Smooth muscle cell (in vitro differentiated cells): ENCODE data around the gene BASP1. TPM values are rescaled to one million over a fixed set of nuclear protein-coding genes. Genes with fewer than 3 reads are reported as not detected.

Experiments
- DNase-seq: peaks from one replicate; lab custom pipeline; 2025; ENCODE audit not compliant: unreplicated experiment; lab: John Stamatoyannopoulos, UW
- H2AFZ ChIP-seq: fragments of 200-600 bp; sonication (generic); 2 replicates; pipeline ENCODE4 v1.6.0; 2016; ENCODE audit warnings: antibody characterized with exemption, low read depth, mild to moderate bottlenecking
- H3F3A ChIP-seq: fragments of 200-600 bp; sonication (generic); 2 replicates; pipeline ENCODE4 v1.6.0; 2017; ENCODE audit warnings: antibody characterized with exemption, low read depth
- H3K27ac ChIP-seq: fragments of 200-600 bp; sonication (generic); 2 replicates; pipeline ENCODE4 v1.5.1; 2016; ENCODE audit warnings: low read depth, mild to moderate bottlenecking
- H3K27me3 ChIP-seq: fragments of 200-600 bp; sonication (generic); 2 replicates; pipeline ENCODE4 v1.6.1; 2016; ENCODE audit warnings: low read depth, mild to moderate bottlenecking
- H3K36me3 ChIP-seq: fragments of 200-600 bp; sonication (generic); 2 replicates; pipeline ENCODE4 v1.5.1; 2016; ENCODE audit warnings: low read depth
- H3K4me1 ChIP-seq: fragments of 200-600 bp; sonication (generic); 2 replicates; pipeline ENCODE4 v1.5.1; 2016; ENCODE audit warnings: low read depth
- H3K4me2 ChIP-seq: fragments of 200-600 bp; sonication (generic); 2 replicates; pipeline ENCODE4 v1.6.0; 2016; ENCODE audit warnings: mild to moderate bottlenecking
- H3K4me3 ChIP-seq: fragments of 200-600 bp; sonication (generic); 2 replicates; pipeline ENCODE4 v1.5.1; 2016; ENCODE audit warnings: mild to moderate bottlenecking
- H3K79me2 ChIP-seq: fragments of 200-600 bp; sonication (generic); 2 replicates; pipeline ENCODE4 v1.6.0; 2016; ENCODE audit warnings: low read depth, mild to moderate bottlenecking
- H3K9ac ChIP-seq: fragments of 200-600 bp; sonication (generic); 2 replicates; pipeline ENCODE4 v1.6.0; 2016; ENCODE audit warnings: low read depth
- H3K9me3 ChIP-seq: fragments of 200-600 bp; sonication (generic); replicated peaks from 2 replicates; pipeline ENCODE4 v1.5.1; 2016; ENCODE audit warnings: low read depth
- H4K20me1 ChIP-seq: fragments of 200-600 bp; sonication (generic); 2 replicates; pipeline ENCODE4 v1.6.0; 2016; ENCODE audit warnings: low read depth
- WGBS: methylation state at CpG from one replicate; pipeline ENCODE4 v1.1.7; 2016; ENCODE audit warnings: low lambda C conversion rate; 5-methylcytosine and 5-hydroxymethylcytosine counted together
- polyA plus RNA-seq: library from polyadenylated mRNA; unstranded; fragments of >200 nt; fragmentation: Nextera tagmentation; extraction: Ambion mirVana; gene quantifications from 2 replicates; pipeline ENCODE4 v1.2.1, GENCODE V29; 2016
- total RNA-seq: library from RNA; depleted of rRNA; stranded (reverse); fragments of >200 nt; gene quantifications from 2 replicates; pipeline ENCODE4 v1.2.3, GENCODE V29; 2014
- TF ChIP-seq, protein P1 (sequence below): fragments of 200-600 bp; sonication (generic); IDR thresholded peaks from 2 replicates; pipeline ENCODE4 v1.5.1; 2017; ENCODE audit warnings: borderline replicate concordance, mild to moderate bottlenecking, antibody characterized with exemption; ENCODE audit not compliant: insufficient read depth, poor library complexity, severe bottlenecking

Gene BASP1
- total and polyA plus RNA-seq, 2 experiments from 2014 or later = 194 to 304 TPM

DNA sequence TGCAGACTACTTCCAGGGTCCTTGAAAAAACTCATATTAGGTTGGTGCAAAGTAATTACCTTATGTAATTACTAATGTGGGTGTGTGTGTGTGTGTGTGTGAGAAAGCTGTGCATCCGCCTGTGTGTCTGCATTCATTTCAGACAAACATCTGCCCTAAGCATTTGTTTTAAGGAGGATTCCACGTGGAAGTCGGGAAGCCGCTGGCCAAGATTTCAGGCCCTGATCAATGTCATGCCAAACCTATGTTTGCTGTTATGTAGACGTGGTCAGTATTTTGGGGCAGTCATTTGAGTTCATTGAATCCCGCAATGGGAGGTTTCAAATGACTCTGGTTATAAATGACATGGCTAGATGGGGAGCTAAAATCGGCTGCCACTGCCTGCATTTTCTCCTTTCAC lies 33.6 kb upstream of the BASP1 start:
- no peak for DNase-seq
- 90% methylated on average over 7 of the region's 7 CpGs for WGBS
- no peaks in the 10 kb centered on the region for H4K20me1 ChIP-seq
- no peaks in the 10 kb centered on the region for H3K36me3 ChIP-seq
- no peaks in the 10 kb centered on the region for H3K9me3 ChIP-seq
- no peaks in the 10 kb centered on the region for H3K79me2 ChIP-seq
- H2AFZ ChIP-seq = no peak overlapping the region
- no peak overlapping the region for H3K4me3 ChIP-seq
- TF ChIP-seq, protein P1, sequence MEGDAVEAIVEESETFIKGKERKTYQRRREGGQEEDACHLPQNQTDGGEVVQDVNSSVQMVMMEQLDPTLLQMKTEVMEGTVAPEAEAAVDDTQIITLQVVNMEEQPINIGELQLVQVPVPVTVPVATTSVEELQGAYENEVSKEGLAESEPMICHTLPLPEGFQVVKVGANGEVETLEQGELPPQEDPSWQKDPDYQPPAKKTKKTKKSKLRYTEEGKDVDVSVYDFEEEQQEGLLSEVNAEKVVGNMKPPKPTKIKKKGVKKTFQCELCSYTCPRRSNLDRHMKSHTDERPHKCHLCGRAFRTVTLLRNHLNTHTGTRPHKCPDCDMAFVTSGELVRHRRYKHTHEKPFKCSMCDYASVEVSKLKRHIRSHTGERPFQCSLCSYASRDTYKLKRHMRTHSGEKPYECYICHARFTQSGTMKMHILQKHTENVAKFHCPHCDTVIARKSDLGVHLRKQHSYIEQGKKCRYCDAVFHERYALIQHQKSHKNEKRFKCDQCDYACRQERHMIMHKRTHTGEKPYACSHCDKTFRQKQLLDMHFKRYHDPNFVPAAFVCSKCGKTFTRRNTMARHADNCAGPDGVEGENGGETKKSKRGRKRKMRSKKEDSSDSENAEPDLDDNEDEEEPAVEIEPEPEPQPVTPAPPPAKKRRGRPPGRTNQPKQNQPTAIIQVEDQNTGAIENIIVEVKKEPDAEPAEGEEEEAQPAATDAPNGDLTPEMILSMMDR = no peak
- no peaks in the 10 kb centered on the region for H3K27me3 ChIP-seq
- peak overlapping the region; percentile 98 for H3K27ac ChIP-seq
- peak overlapping the region; percentile 6 for H3K4me2 ChIP-seq
- peaks cover 45% of the 10 kb centered on the region for H3F3A ChIP-seq
- no peak overlapping the region for H3K9ac ChIP-seq
- peaks cover 8% of the 10 kb centered on the region for H3K4me1 ChIP-seq

DNA sequence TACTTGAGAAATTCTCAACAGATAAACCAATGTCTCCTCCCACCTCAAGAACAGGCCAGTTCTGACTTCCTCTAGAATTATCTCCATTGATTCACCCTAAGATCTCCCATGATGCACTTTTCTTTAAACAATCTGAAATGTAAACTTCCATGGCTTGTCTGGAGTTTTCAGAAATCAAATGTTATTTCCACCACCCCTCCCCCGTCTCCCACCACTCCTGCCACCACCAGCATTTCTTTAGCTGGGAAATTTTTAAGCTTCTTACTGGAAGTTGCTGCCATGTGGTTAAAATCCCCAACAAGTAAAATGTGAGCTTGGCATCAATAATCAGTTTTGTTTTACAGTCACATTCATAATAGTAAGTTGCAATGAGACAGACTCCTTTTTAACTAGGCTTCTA lies 32.8 kb upstream of the BASP1 start:
- no peak overlapping the region for H3K4me3 ChIP-seq
- DNase-seq = no peak
- H3K9me3 ChIP-seq = no peaks in the 10 kb centered on the region
- peaks cover 45% of the 10 kb centered on the region for H3F3A ChIP-seq
- H4K20me1 ChIP-seq = no peaks in the 10 kb centered on the region
- H2AFZ ChIP-seq = no peak overlapping the region
- TF ChIP-seq, protein P1 = no peak
- H3K36me3 ChIP-seq = no peaks in the 10 kb centered on the region
- peaks cover 9% of the 10 kb centered on the region for H3K4me1 ChIP-seq
- no peaks in the 10 kb centered on the region for H3K27me3 ChIP-seq
- no peaks in the 10 kb centered on the region for H3K79me2 ChIP-seq
- H3K4me2 ChIP-seq = peak overlapping the region; percentile 62
- H3K9ac ChIP-seq = peak overlapping the region; percentile 33
- peak overlapping the region; percentile 98 for H3K27ac ChIP-seq
- 37% methylated on average over 1 of the region's 1 CpG for WGBS

DNA sequence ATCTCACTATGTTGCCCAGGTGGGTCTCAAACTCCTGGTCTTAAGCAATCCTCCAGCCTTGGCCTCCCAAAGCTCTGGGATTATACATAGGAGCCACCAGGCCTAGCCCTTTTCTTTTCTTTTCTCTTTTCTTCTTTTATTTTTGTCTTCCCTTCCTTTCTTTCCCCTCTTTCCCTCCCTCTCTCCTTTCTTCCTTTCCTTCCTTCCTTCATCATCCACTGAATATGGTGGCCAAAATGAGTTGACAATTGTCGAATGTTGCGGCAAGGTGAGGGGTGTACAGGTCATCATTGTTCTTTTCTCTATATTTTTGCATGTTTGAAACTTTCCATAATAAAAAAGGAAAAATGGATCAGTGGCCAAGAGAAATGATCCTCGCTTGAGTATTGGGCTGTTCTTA lies 32.1 kb upstream of the BASP1 start:
- no peak for DNase-seq
- peak overlapping the region; percentile 88 for H3K9ac ChIP-seq
- peaks cover 45% of the 10 kb centered on the region for H3F3A ChIP-seq
- H2AFZ ChIP-seq = no peak overlapping the region
- H3K36me3 ChIP-seq = no peaks in the 10 kb centered on the region
- H3K9me3 ChIP-seq = no peaks in the 10 kb centered on the region
- TF ChIP-seq, protein P1 = no peak
- no peaks in the 10 kb centered on the region for H3K27me3 ChIP-seq
- peaks cover 16% of the 10 kb centered on the region for H3K4me1 ChIP-seq
- no peak overlapping the region for H3K4me3 ChIP-seq
- no peaks in the 10 kb centered on the region for H4K20me1 ChIP-seq
- WGBS = 99% methylated on average over 3 of the region's 3 CpGs
- no peaks in the 10 kb centered on the region for H3K79me2 ChIP-seq
- H3K27ac ChIP-seq = peak overlapping the region; percentile 98
- H3K4me2 ChIP-seq = peak overlapping the region; percentile 62

DNA sequence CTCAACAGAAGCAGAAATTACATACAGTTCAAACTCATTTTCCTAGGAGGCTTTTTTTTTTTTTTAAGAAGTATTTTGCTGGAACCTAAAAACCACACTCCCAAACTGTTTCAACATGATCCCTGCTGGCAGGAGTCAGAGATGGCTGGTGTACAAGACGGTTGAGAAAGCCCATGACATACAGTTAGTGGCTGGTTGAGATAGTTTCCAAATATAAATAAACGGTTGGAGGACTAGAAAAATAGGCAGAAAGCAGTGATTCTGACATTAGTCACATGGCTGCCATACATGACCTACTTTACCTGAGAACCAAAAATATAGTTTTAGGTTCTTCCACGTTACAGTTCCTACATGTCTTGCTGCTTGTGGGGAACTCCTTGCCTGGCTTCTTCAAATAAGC lies 31.7 kb upstream of the BASP1 start:
- TF ChIP-seq, protein P1 = no peak

More for the DNA sequence above, 31.7 kb upstream of the BASP1 start:
- Histone ChIP-seq H3F3A (peaks cover 43% of the 10 kb centered on the region), H3K36me3 (no peaks in the 10 kb centered on the region), H2AFZ (no peak overlapping the region), H3K27me3 (no peaks in the 10 kb centered on the region), H3K4me3 (no peak overlapping the region), H3K9me3 (no peaks in the 10 kb centered on the region), H3K4me1 (peaks cover 18% of the 10 kb centered on the region), H4K20me1 (no peaks in the 10 kb centered on the region), H3K27ac (peak overlapping the region; percentile 98), H3K9ac (peak overlapping the region; percentile 88), H3K4me2 (peak overlapping the region; percentile 62), H3K79me2 (no peaks in the 10 kb centered on the region)
- DNase-seq = no peak
- WGBS = 30% methylated on average over 3 of the region's 3 CpGs
